HG02943 (cell line): ENCODE data around the gene IL18RAP.

ENCODE experiments used
- ATAC-seq: cut with Tn5 transposase; IDR thresholded peaks from one replicate; pipeline ENCODE4 v1.9.1; 2021; ENCODE audit warnings: mild to moderate bottlenecking, low read depth, moderate library complexity; ENCODE audit not compliant: unreplicated experiment

IL18RAP gene

GRCh38 chr2:102422910-102423309, at the start of gene IL18RAP:
IL18RAP (plus strand) TSS chr2:102423160; CDS start chr2:102423278, 118 bp downstream.
- no peak for ATAC-seq

GRCh38 chr2:102376052-102376591, 46.8 kb upstream of the IL18RAP start:
- ATAC-seq, result no peak

GRCh38 chr2:102383722-102384121, 39.2 kb upstream of the IL18RAP start:
- no peak for ATAC-seq

GRCh38 chr2:102385522-102385921, 37.4 kb upstream of the IL18RAP start:
- ATAC-seq, result no peak

- ATAC-seq, result no peak
These were observed 37.0 kb upstream of the IL18RAP start for GRCh38 chr2:102386004-102386403.

GRCh38 chr2:102386867-102387541, 36.0 kb upstream of the IL18RAP start:
- ATAC-seq, result no peak

- ATAC-seq, result no peak
These were observed 35.0 kb upstream of the IL18RAP start for GRCh38 chr2:102387763-102388546.

- no peak for ATAC-seq
These were observed 31.4 kb upstream of the IL18RAP start for GRCh38 chr2:102391565-102391964.

GRCh38 chr2:102392096-102392495, 30.9 kb upstream of the IL18RAP start:
- ATAC-seq, result no peak

- no peak for ATAC-seq
These were observed 30.0 kb upstream of the IL18RAP start for GRCh38 chr2:102392942-102393341.

GRCh38 chr2:102396012-102396411, 26.9 kb upstream of the IL18RAP start:
- ATAC-seq, result no peak

GRCh38 chr2:102397209-102397608, 25.8 kb upstream of the IL18RAP start:
- no peak for ATAC-seq

GRCh38 chr2:102399499-102400141, 23.3 kb upstream of the IL18RAP start:
- ATAC-seq, result no peak

GRCh38 chr2:102401456-102401855, 21.5 kb upstream of the IL18RAP start:
- ATAC-seq, result no peak

GRCh38 chr2:102401865-102402264, 21.1 kb upstream of the IL18RAP start:
- no peak for ATAC-seq

- no peak for ATAC-seq
These were observed 12.0 kb upstream of the IL18RAP start for GRCh38 chr2:102410952-102411351.

GRCh38 chr2:102412199-102412598, 10.8 kb upstream of the IL18RAP start:
- no peak for ATAC-seq

GRCh38 chr2:102417946-102418345, 5.0 kb upstream of the IL18RAP start:
- ATAC-seq, result peak; percentile 48

GRCh38 chr2:102418421-102418961, 4.5 kb upstream of the IL18RAP start:
- ATAC-seq, result peak; percentile 69

- ATAC-seq, result no peak
These were observed 2.7 kb upstream of the IL18RAP start for GRCh38 chr2:102420290-102420689.
